T-helper 2 cell treated with Interferon-gamma antibody and Interleukin-4, amounts not matched to agents 5 μg/mL and 100 μg/mL, for 36 hours (primary cell): ENCODE measurements around the gene MEGF8.
"Not testable (repeated sequence)": the region's sequence is repeated elsewhere in the genome, so short reads cannot be mapped to it uniquely, and the experiment has no call there.

ENCODE experiments used
- DNase-seq: peaks from one replicate; pipeline ENCODE4 v3.0.0; 2021; ENCODE audit warnings: low spot score
- H3K27ac Mint-ChIP-seq: one replicate; pipeline ENCODE4 v1.8.0; 2021; ENCODE audit warnings: mild to moderate bottlenecking, mixed read lengths
- H3K27me3 Mint-ChIP-seq: one replicate; pipeline ENCODE4 v1.8.0; 2021; ENCODE audit warnings: low read depth, mixed read lengths
- H3K36me3 Mint-ChIP-seq: one replicate; pipeline ENCODE4 v1.8.0; 2021; ENCODE audit warnings: low read depth, mixed read lengths
- H3K4me1 Mint-ChIP-seq: one replicate; pipeline ENCODE4 v1.8.0; 2021; ENCODE audit warnings: low read depth, mixed read lengths
- H3K4me3 Mint-ChIP-seq: one replicate; pipeline ENCODE4 v1.8.0; 2022; ENCODE audit warnings: mild to moderate bottlenecking, moderate library complexity, mixed read lengths
- H3K9me3 Mint-ChIP-seq: one replicate; pipeline ENCODE4 v1.8.0; 2021; ENCODE audit warnings: mixed read lengths

MEGF8 gene

DNA sequence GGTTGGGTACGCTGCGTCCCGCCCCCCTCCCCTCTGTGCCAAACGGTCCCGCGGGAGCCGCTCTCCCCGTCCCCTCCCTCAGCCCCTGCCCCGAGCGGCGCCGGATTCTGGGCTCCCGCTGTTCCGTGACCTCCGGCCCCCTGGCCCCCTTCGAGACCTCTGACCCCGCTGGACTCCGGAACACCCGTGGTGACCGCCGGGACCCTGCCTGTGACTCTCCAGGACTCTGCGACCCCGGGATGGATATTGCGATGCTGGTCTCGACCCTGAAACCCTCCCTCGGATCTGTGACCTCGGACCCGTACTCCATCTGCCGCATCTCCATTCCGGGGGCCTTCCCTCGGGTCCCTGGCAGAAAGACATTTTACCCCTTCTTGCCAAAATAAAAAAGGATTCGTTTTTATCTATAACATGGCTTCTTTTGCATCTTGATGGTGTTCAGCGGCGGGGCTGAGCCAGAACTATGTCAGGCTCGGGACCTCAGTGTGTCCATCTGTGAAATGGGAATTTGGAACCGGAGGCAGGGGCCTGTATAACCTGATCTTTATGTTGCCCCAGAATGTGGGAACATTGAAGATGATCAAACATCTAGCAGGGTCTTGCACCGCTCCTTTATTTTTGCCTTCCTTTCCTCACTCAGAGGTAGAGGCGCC lies 654 bp upstream of the MEGF8 start:
- Mint-ChIP-seq H3K27me3 (peaks cover 28% of the 10 kb centered on the region), H3K4me3 (peak overlapping the region; percentile 86), H3K9me3 (no peaks in the 10 kb centered on the region), H3K27ac (peak overlapping the region; percentile 52), H3K4me1 (peaks cover 14% of the 10 kb centered on the region), H3K36me3 (no peaks in the 10 kb centered on the region)
- no peak for DNase-seq

DNA sequence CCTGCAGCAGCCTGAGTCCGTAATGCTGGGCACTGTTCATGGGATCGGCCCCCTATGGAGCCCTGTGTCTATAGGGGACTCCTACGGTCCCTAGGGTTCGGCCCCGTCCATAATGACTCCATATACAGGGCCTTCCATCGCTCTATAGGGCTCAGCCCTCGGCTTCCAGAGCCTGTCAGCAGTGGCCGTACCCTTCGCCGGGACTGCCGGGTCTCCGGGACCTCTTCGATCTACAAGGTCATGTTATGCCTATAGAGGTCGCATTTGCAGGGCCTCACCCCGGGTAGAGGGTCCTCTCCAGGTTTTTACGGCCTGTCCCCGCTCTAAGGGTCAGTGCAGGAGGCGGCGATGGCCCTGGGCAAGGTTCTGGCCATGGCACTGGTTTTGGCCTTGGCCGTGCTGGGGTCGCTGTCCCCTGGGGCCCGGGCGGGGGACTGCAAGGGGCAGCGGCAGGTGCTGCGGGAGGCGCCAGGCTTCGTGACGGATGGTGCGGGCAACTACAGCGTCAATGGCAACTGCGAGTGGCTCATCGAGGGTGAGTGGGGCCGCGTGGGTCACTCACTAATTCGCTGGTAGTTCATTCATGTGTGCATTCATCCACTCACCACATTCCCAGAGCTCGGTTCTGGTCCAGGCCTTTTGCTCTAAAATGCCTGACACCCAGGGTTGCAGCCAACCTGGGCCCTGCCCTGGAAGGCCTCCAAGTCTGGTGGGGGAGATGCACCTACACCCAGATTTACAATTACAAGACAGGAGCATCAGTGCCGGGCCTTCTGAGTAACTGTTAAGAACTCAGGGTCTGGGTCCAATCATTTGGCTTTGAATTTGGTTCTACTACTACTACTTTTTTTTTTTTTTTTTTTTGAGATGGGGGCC lies 699 bp downstream of the MEGF8 start:
- no peaks in the 10 kb centered on the region for H3K9me3 Mint-ChIP-seq
- DNase-seq: no peak
- H3K27me3 Mint-ChIP-seq: peaks cover 24% of the 10 kb centered on the region
- H3K27ac Mint-ChIP-seq: peak overlapping the region; percentile 52
- no peaks in the 10 kb centered on the region for H3K36me3 Mint-ChIP-seq
- peaks cover 14% of the 10 kb centered on the region for H3K4me1 Mint-ChIP-seq
- peak overlapping the region; percentile 86 for H3K4me3 Mint-ChIP-seq

DNA sequence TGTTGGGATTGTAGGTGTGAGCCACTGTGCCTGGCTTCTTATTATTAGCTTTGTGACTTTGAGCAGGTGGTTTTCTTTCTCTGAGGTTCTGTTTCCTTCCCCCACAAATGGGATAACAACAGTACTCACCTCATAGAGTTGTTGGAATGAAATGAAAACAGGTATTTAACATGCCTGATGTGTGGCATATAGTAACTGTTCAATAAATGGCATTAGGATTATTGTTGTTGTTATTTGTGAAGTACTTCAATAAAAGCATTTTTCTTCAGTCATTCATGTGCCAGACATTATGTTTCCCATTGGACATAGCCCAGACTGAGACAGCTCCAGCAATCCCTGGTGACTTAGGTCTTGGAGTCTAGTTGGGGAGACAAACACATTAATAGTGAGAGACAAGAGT lies 1.5 kb downstream of the MEGF8 start:
- H3K4me1 Mint-ChIP-seq: peaks cover 14% of the 10 kb centered on the region
- H3K27ac Mint-ChIP-seq: no peak overlapping the region
- no peaks in the 10 kb centered on the region for H3K9me3 Mint-ChIP-seq
- peaks cover 21% of the 10 kb centered on the region for H3K27me3 Mint-ChIP-seq
- H3K36me3 Mint-ChIP-seq: no peaks in the 10 kb centered on the region
- DNase-seq: no peak
- H3K4me3 Mint-ChIP-seq: peak overlapping the region; percentile 86

DNA sequence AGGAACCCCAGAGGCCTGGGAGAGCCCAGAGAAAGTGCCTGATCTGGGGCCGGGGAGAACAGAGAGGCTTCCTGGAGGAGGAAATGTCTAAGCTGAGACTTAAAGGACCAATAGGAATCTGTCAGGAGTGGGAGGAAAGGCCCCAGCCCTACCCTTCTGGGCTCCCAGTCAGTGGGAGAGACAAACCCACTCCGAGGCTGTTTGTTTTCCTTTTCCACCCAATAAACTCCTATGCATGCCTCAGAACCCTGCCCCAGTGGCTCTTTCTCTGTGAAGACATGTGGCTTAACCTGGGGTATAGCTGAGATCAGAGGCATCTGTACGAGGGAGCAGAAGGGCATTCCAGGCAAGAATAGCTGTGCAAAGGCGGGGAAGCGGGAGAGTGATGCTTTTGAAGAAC lies 1.9 kb downstream of the MEGF8 start:
- DNase-seq: no peak
- H3K27ac Mint-ChIP-seq: no peak overlapping the region
- no peaks in the 10 kb centered on the region for H3K9me3 Mint-ChIP-seq
- H3K27me3 Mint-ChIP-seq: peaks cover 17% of the 10 kb centered on the region
- no peaks in the 10 kb centered on the region for H3K36me3 Mint-ChIP-seq
- no peak overlapping the region for H3K4me3 Mint-ChIP-seq
- H3K4me1 Mint-ChIP-seq: peaks cover 14% of the 10 kb centered on the region

DNA sequence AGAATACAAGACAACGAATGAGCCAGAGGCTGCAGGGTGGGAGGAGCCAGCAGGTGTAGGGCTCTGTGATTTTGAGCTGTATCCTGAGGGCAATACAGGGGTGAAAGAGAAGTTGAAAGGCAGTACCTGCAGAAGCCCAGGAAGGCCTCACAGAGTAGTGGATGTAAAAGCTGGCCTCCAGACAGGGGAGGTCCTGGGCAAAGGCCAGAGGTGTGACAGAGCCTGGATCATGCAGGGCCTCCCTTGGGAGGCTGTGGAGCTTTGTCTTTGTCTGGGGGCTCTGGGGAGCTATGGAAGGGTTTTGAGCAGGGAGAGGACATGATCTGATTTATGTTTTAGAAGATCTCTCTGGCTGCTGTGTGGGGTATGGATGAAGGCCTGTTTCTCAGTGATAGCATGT lies 2.7 kb downstream of the MEGF8 start:
- no peak for DNase-seq
- Mint-ChIP-seq H3K4me1 (peaks cover 14% of the 10 kb centered on the region), H3K9me3 (no peaks in the 10 kb centered on the region), H3K27me3 (peaks cover 10% of the 10 kb centered on the region), H3K27ac (no peak overlapping the region), H3K4me3 (no peak overlapping the region), H3K36me3 (no peaks in the 10 kb centered on the region)

DNA sequence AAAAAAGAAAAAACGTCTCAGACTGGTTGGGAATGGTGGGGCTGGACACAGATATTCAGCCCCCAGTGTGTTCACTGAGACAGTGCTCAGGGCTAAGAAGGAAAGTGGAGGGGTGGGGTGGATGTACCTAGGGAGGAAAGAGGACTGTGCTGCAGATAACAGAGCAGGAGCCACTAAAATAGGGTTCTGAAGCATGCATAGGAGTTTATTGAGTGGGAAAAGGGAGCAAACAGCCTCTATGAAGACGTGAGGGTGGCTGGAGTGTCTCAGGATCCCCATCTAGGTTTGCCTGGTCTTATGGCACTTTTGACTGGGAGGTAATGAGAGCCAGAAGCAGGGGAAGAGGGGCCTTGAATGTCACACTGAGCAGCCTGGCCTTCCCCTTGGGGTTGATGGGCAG lies 3.4 kb downstream of the MEGF8 start:
- no peaks in the 10 kb centered on the region for H3K36me3 Mint-ChIP-seq
- H3K27me3 Mint-ChIP-seq: peaks cover 6% of the 10 kb centered on the region
- H3K9me3 Mint-ChIP-seq: no peaks in the 10 kb centered on the region
- no peak overlapping the region for H3K4me3 Mint-ChIP-seq
- DNase-seq: no peak
- peaks cover 14% of the 10 kb centered on the region for H3K4me1 Mint-ChIP-seq
- no peak overlapping the region for H3K27ac Mint-ChIP-seq

DNA sequence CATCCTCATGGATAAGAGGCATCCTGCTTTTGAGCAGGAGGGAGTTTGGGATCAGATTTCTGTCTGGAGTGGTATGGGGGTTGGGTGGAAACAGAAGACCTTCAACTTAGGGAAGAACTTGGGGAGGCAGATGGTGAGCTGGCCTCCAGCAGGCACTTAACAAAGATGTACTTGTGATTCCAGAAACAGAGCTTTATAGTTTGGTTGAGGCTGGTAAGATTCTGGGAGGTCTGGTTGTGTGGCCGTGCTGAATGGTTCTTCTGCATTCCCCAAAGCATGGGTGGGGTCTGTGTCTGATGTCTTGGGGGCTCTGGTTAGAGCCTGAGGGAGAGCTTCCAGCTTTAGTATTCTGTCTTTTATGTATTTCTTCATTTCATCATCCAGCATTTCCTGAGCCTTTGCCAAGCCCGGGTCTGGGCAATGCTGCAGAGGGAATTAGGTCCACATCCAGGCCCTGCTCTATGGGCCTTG lies 4.8 kb downstream of the MEGF8 start:
- Mint-ChIP-seq H3K4me1 (peaks cover 10% of the 10 kb centered on the region), H3K4me3 (no peak overlapping the region), H3K9me3 (no peaks in the 10 kb centered on the region), H3K27me3 (no peaks in the 10 kb centered on the region), H3K27ac (no peak overlapping the region), H3K36me3 (no peaks in the 10 kb centered on the region)
- no peak for DNase-seq

DNA sequence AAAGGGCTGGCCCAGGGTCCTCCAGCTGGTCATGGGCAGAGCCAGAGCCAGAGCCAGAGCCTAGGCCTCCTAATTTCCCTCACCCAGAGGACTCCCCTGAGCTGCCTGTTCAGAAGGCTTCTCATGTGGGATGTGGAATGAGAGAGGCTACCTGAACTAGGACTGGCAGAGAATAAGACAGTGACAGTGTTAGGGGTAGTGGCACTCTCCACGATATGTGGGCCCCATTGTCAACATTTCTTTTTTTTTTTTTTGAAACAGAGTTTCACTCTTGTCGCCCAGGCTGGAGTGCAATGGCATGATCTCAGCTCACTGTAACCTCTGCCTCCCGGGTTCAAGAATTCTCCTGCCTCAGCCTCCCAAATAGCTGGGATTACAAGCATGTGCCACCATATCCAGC lies 5.9 kb downstream of the MEGF8 start:
- not testable (repeated sequence) for H3K36me3 Mint-ChIP-seq, H3K4me3 Mint-ChIP-seq, H3K27me3 Mint-ChIP-seq, DNase-seq, H3K4me1 Mint-ChIP-seq, H3K9me3 Mint-ChIP-seq, H3K27ac Mint-ChIP-seq

DNA sequence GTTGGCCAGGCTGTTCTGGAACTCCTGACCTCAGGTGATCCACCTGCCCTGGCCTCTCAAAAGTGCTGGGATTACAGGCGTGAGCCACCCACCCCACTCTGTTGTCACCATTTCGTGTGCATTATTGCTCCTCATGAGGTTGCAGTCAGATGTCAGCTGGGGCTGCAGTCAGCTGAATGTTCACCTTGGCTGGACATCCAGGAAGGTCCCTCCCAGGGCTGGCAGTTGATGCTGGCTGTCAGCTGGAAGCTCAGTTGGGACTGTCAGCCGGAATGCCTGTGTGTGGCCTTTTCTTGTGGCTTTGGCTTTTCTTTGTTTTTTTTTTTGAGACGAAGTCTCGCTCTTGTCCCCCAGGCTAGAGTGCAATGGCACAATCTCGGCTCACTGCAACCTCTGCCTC lies 6.6 kb downstream of the MEGF8 start:
- Mint-ChIP-seq H3K9me3 (no peaks in the 10 kb centered on the region), H3K27me3 (no peaks in the 10 kb centered on the region), H3K27ac (no peak overlapping the region), H3K36me3 (no peaks in the 10 kb centered on the region), H3K4me1 (peaks cover 3% of the 10 kb centered on the region), H3K4me3 (no peak overlapping the region)
- DNase-seq: no peak

DNA sequence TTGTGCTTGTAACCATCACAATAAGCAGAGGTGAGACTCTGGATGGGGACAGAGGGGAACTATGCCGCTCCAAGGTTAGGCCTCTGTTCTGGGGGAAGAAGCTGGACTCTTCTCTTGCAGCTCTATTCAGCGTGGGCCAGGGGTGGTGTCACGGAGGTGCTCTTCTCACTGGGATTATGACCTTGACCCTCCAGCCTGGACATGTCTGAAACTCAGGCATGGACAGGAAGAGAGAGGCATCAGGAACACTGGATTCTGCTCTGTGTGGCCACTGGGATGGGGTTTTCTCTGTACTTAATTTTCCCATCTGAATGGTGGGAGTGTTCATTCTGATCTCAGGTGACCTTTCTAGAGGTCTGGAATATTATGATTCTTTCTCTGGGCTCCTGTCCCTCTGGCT lies 7.6 kb downstream of the MEGF8 start:
- Mint-ChIP-seq H3K27me3 (no peaks in the 10 kb centered on the region), H3K4me1 (no peaks in the 10 kb centered on the region), H3K9me3 (no peaks in the 10 kb centered on the region), H3K4me3 (no peak overlapping the region), H3K27ac (no peak overlapping the region), H3K36me3 (no peaks in the 10 kb centered on the region)
- no peak for DNase-seq

DNA sequence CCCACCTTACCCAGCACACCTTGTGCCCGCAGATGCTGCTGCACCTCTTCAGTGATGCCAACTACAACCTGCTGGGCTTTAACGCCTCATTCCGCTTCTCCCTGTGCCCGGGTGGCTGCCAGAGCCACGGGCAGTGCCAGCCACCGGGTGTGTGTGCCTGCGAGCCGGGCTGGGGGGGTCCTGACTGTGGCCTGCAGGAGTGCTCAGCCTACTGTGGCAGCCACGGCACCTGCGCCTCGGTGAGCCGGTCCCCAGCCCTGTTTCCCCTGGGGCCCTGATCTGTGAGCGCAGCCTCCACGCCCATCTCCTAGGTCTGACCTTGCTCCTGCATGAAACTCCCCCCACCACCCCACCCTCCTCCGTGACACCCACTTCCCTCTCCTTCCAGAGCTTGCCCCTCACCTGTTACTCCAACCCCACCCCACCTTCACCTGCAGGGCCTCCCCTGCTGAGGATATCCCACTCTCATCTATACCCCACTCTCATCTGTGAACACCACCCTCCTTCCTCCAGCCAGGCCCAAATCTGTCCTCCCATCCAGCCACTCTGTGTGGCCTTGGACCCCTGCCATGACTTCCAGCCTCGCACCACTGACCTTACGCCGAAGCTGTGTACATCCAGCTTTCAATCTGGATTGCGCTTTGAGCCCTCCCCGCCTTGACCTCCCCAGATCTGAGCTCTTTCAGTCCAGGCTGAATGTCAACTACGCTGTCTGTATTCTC lies 8.7 kb downstream of the MEGF8 start:
- Mint-ChIP-seq H3K27me3 (no peaks in the 10 kb centered on the region), H3K4me3 (no peak overlapping the region), H3K9me3 (no peaks in the 10 kb centered on the region), H3K27ac (no peak overlapping the region), H3K4me1 (peaks cover under 1% of the 10 kb centered on the region), H3K36me3 (no peaks in the 10 kb centered on the region)
- DNase-seq: no peak

DNA sequence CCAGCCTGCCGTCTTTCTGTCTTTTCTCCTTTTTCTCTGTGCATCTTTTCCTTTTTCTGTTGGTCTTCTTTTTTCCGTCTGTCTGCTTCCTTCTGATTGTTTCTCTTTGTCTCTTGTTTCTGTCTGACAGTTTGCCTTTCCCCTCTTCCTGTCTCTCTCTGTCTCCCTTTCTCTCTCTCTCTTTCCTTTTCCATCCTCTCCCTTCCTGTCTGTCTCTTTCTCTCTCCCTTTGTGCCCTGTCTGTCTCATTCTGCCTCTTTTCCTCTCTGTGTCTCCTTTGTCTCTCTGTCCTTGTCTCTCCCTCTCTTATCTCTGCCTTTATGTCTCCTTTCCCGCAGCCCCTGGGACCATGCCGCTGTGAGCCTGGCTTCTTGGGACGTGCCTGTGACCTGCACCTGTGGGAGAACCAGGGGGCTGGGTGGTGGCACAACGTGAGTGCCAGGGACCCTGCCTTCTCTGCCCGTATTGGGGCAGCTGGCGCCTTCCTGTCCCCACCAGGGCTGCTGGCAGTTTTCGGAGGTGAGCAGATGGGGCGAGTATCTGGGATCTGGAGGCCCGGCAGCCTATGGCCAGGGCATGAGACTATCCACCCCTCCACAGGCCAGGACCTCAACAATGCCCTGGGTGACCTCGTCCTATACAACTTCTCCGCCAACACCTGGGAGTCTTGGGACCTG lies 9.4 kb downstream of the MEGF8 start:
- no peaks in the 10 kb centered on the region for H3K27me3 Mint-ChIP-seq
- no peaks in the 10 kb centered on the region for H3K36me3 Mint-ChIP-seq
- H3K4me1 Mint-ChIP-seq: peaks cover 5% of the 10 kb centered on the region
- DNase-seq: no peak
- H3K9me3 Mint-ChIP-seq: no peaks in the 10 kb centered on the region
- no peak overlapping the region for H3K4me3 Mint-ChIP-seq
- no peak overlapping the region for H3K27ac Mint-ChIP-seq

DNA sequence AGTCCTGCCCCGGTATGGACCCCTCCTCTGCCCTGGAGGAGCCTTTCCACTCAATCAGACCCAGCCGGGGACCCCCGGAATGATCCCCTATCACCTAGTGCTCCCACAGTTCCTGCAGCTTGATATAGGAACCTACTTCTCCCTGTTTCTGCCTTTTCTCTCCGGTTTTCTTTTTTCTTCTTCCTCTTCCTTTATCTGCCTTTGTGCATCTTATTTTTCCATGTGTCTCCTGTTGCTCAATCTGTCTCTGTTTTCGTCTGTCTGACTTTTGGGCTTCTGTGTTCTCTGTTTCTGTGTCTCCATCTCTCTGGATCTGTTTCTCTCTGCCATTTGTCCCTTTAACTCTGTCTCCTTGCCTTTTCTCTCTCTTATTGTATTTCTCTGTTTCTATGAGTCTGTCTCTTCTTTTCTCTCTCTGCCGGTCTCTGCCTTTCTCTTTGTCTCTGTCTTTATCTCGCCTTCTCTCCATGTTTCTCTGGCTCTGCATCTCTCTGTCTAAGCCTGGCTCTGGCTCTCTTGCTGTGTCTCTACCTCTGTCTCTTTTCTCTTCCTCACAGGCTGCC lies 10.0 kb downstream of the MEGF8 start:
- H3K27ac Mint-ChIP-seq: no peak overlapping the region
- peaks cover 5% of the 10 kb centered on the region for H3K4me1 Mint-ChIP-seq
- no peaks in the 10 kb centered on the region for H3K27me3 Mint-ChIP-seq
- H3K9me3 Mint-ChIP-seq: no peaks in the 10 kb centered on the region
- no peaks in the 10 kb centered on the region for H3K36me3 Mint-ChIP-seq
- no peak for DNase-seq
- H3K4me3 Mint-ChIP-seq: no peak overlapping the region
